ENCODE data around the gene STARD3. TPM values are rescaled to one million over a fixed set of nuclear protein-coding genes. Genes with fewer than 3 reads are reported as not detected.

The STARD3 gene
- total RNA-seq, 4 donors from 2014 or later, result 21.0 to 62.3 (median 26.0) TPM

GRCh38 chr17:39612291-39612894 is 24.6 kb upstream of the STARD3 start:
- intact Hi-C loops (cut with DNase I; ENCODE audit: low total_unique reads), result no loop called here
- peaks cover 14 to 16% of the 10 kb centered on the region in 2 donors for H3K27me3 ChIP-seq
- no peaks in the 10 kb centered on the region for H3K4me1 ChIP-seq
- H3K4me3 ChIP-seq, result no peak overlapping the region
- H3K36me3 ChIP-seq, result no peaks in the 10 kb centered on the region
- DNase-seq, result no peak
- H3K9me3 ChIP-seq, result no peaks in the 10 kb centered on the region
- no peak overlapping the region for H3K27ac ChIP-seq
- no peak for TF ChIP-seq CTCF (IDR thresholded peaks at IDR 0.05)
- TF ChIP-seq POLR2A (IDR thresholded peaks at IDR 0.05), result no peak

- intact Hi-C loops (cut with DNase I; ENCODE audit: low total_unique reads), result no loop called here
- H3K27ac ChIP-seq, result no peak overlapping the region
- peaks cover 8 to 9% of the 10 kb centered on the region in 2 donors for H3K27me3 ChIP-seq
- no peaks in the 10 kb centered on the region for H3K36me3 ChIP-seq
- no peaks in the 10 kb centered on the region for H3K4me1 ChIP-seq
- no peak for DNase-seq
- no peak overlapping the region for H3K4me3 ChIP-seq
- H3K9me3 ChIP-seq, result no peaks in the 10 kb centered on the region
- TF ChIP-seq POLR2A (IDR thresholded peaks at IDR 0.05), result no peak
- no peak for TF ChIP-seq CTCF (IDR thresholded peaks at IDR 0.05)
Measured at GRCh38 chr17:39612935-39613464, 23.9 kb upstream of the STARD3 start.

GRCh38 chr17:39614545-39615157 is 22.3 kb upstream of the STARD3 start:
- H3K27ac ChIP-seq, result no peak overlapping the region
- DNase-seq, result no peak
- peaks cover 0 to 4% of the 10 kb centered on the region in 2 donors for H3K27me3 ChIP-seq
- no peak overlapping the region for H3K4me3 ChIP-seq
- intact Hi-C loops (cut with DNase I; ENCODE audit: low total_unique reads), result no loop called here
- no peaks in the 10 kb centered on the region for H3K4me1 ChIP-seq
- H3K9me3 ChIP-seq, result no peaks in the 10 kb centered on the region
- no peak for TF ChIP-seq POLR2A (IDR thresholded peaks at IDR 0.05)
- no peak for TF ChIP-seq CTCF (IDR thresholded peaks at IDR 0.05)
- no peaks in the 10 kb centered on the region for H3K36me3 ChIP-seq

GRCh38 chr17:39615434-39615833 is 21.5 kb upstream of the STARD3 start:
- intact Hi-C loops (cut with DNase I; ENCODE audit: low total_unique reads), result no loop called here

More at GRCh38 chr17:39615434-39615833, 21.5 kb upstream of the STARD3 start:
- Histone ChIP-seq H3K36me3 (no peaks in the 10 kb centered on the region), H3K27ac (no peak overlapping the region), H3K27me3 (peaks cover 0 to 4% of the 10 kb centered on the region in 2 donors), H3K4me1 (no peaks in the 10 kb centered on the region), H3K4me3 (no peak overlapping the region), H3K9me3 (no peaks in the 10 kb centered on the region)
- DNase-seq, result no peak
- TF ChIP-seq CTCF (IDR thresholded peaks at IDR 0.05) (no peak), POLR2A (IDR thresholded peaks at IDR 0.05) (no peak)
